D721Med (cell line): ENCODE results near the gene SIRT5.

Experiments
- DNase-seq: peaks from one replicate; pipeline ENCODE4 v3.0.0; 2011; ENCODE audit warnings: low spot score; ENCODE audit not compliant: insufficient read length
- FAIRE-seq: peaks from 2 replicates; lab custom pipeline; 2011; peaks lifted over from hg19 to GRCh38; lab: Jason Lieb, UNC
- CTCF ChIP-seq: IDR thresholded peaks from 2 replicates; pipeline ENCODE4 v1.5.1; 2012; ENCODE audit warnings: mild to moderate bottlenecking, control low read depth; ENCODE audit not compliant: insufficient read depth; ENCODE audit errors: missing control alignments

SIRT5 gene

DNA sequence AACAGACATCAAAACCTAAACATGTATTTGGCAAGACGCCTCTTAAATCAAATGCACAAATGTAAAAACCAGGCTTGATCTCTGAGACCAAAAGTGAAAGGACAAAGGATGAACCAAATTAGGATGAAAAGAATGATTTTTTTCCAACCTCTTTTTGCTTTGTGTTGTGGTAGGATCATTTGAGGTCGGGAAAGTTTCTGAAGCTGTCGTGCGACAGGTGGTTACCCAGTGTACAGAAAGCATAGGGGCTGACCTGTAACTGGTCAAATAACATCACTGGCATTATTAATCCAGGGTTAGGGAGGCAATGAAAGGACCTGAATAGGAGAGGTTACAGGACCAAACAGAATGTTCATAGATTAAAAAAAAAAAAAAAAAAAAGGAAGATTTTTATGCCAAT, 22.7 kb downstream of the SIRT5 start:
- FAIRE-seq (no peak), DNase-seq (no peak)
- no peak for TF ChIP-seq CTCF

- no peak for FAIRE-seq
- TF ChIP-seq CTCF, result no peak
- no peak for DNase-seq
These were observed 25.6 kb downstream of the SIRT5 start for GRCh38 chr6:13600036-13600435.

DNA sequence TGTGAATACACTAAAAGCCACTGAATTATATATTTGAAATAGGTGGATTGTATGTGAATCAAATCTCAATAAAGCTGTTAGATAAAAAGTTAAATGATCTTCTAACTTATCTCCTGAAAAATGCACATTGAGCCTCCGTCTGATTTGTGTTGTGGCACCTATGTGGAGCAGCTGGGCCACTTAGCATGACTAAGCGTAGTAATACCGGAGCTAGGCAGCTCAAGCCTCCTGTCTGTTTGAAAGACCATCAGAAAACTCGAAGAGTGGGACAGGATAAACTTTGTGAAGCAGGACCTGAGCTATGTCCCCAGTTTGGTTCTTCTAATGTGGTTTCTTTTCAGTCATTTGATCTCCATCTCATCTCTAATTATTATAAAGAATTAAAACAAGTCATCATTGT, 29.7 kb downstream of the SIRT5 start:
- DNase-seq, result no peak
- no peak for FAIRE-seq
- no peak for TF ChIP-seq CTCF

GRCh38 chr6:13604546-13605416, 30.4 kb downstream of the SIRT5 start:
- FAIRE-seq (no peak), DNase-seq (no peak)
- no peak for TF ChIP-seq CTCF

GRCh38 chr6:13605634-13606033, 31.2 kb downstream of the SIRT5 start:
- FAIRE-seq, result no peak
- no peak for TF ChIP-seq CTCF
- no peak for DNase-seq

GRCh38 chr6:13611715-13612114, 37.3 kb downstream of the SIRT5 start:
- DNase-seq, result no peak
- FAIRE-seq, result no peak
- no peak for TF ChIP-seq CTCF

DNA sequence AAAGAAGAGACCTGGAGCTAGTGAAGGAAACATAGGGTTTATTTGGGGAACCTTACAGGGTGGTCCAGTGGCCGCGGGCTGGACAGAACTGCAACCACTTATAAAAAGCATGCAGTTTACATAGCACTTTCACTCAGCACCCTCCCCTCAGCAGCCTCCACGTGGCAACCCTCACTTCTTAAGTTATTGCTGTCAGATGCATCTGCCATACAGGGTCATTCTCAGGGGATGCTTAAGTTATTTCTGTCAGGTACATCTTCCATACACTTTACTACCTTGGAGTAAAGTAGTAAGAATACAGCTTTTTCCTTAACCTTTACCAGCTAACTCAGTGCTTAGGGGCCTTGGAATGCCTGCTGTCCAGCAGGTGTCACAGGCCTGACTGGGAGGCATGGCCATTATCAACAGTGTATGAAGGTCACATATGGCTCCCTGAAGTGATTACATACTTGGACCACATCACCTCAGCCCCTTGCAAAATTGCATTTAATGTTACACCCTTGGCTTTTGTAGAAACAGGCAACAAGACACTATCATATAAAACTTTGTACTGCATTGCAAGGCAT, 38.7 kb downstream of the SIRT5 start:
- no peak for TF ChIP-seq CTCF
- DNase-seq (no peak), FAIRE-seq (no peak)
